PC-9 (cell line): ENCODE data around the gene AP3B1. TPM values are rescaled to one million over a fixed set of nuclear protein-coding genes. Genes with fewer than 3 reads are reported as not detected.

Experiments
- BruUV-seq: library from RNA; stranded (reverse); fragments of 400-500 nt; replicated peaks from 2 replicates; lab custom pipeline; 2021; lab: Mats Ljungman, UMichigan
- CTCF ChIA-PET: fragments of 300-600 bp; sonication (Branson Sonifier 250); formaldehyde crosslinking; loops from one replicate; lab custom pipeline; 2022; ENCODE audit warnings: antibody characterized with exemption; lab: Charles Lee
- POLR2A ChIA-PET: fragments of 300-600 bp; sonication (Branson Sonifier 250); formaldehyde crosslinking; loops from one replicate; lab custom pipeline; 2022; ENCODE audit warnings: antibody characterized with exemption; ENCODE audit not compliant: unreplicated experiment; lab: Charles Lee
- DNase-seq, 2 experiments: peaks; one replicate each; pipeline versions ENCODE4 v3.0.0 to v3.0.0-alpha.2; 2015 to 2022; ENCODE audit warnings: mixed read lengths in 1 of 2
- H2AFZ ChIP-seq: fragments of 200-600 bp; sonication (generic); 2 replicates; pipeline ENCODE4 v1.8.1; 2017; ENCODE audit warnings: antibody characterized with exemption
- H3F3A ChIP-seq: fragments of 200-600 bp; sonication (generic); 2 replicates; pipeline ENCODE4 v1.8.1; 2017; ENCODE audit warnings: antibody characterized with exemption, mild to moderate bottlenecking, low read depth; ENCODE audit not compliant: insufficient read depth
- H3K27ac ChIP-seq: fragments of 200-600 bp; sonication (generic); 2 replicates; pipeline ENCODE4 v1.6.1; 2016; ENCODE audit warnings: mixed run types
- H3K27me3 ChIP-seq: fragments of 200-600 bp; sonication (generic); 2 replicates; pipeline ENCODE4 v1.6.1; 2016; ENCODE audit warnings: low read depth, mixed run types; ENCODE audit not compliant: insufficient read depth
- H3K36me3 ChIP-seq: fragments of 200-600 bp; sonication (generic); 2 replicates; pipeline ENCODE4 v1.6.1; 2016; ENCODE audit warnings: low read depth, mixed run types
- H3K4me1 ChIP-seq: fragments of 200-600 bp; sonication (generic); replicated peaks from 2 replicates; pipeline ENCODE4 v1.6.1; 2016; ENCODE audit warnings: mixed run types; ENCODE audit not compliant: insufficient read depth
- H3K4me2 ChIP-seq: fragments of 200-600 bp; sonication (generic); 2 replicates; pipeline ENCODE4 v1.6.1; 2017; ENCODE audit warnings: mixed run types
- H3K4me3 ChIP-seq: fragments of 200-600 bp; sonication (generic); 2 replicates; pipeline ENCODE4 v1.6.1; 2016; ENCODE audit warnings: mixed run types
- H3K79me2 ChIP-seq: fragments of 200-600 bp; sonication (generic); 2 replicates; pipeline ENCODE4 v1.6.1; 2017; ENCODE audit warnings: low read depth, mixed run types
- H3K9me2 ChIP-seq: fragments of 200-600 bp; sonication (generic); 2 replicates; pipeline ENCODE4 v1.8.1; 2017; ENCODE audit warnings: mild to moderate bottlenecking; ENCODE audit not compliant: insufficient read depth
- H3K9me3 ChIP-seq: fragments of 200-600 bp; sonication (generic); 2 replicates; pipeline ENCODE4 v1.8.1; 2016; ENCODE audit warnings: low read depth; ENCODE audit not compliant: insufficient read depth
- H4K20me1 ChIP-seq: fragments of 200-600 bp; sonication (generic); 2 replicates; pipeline ENCODE4 v1.8.1; 2017; ENCODE audit not compliant: insufficient read depth
- EZH2 ChIP-seq: fragments of 200-600 bp; sonication (generic); IDR thresholded peaks from 2 replicates; pipeline ENCODE4 v1.8.0; 2017; ENCODE audit warnings: antibody characterized with exemption, low read depth
- intact Hi-C: fragments of 100-400 bp; cut with micrococcal nuclease; formaldehyde crosslinking; loops from one replicate; pipeline ENCODE4 v1.10.0; 2022; ENCODE audit not compliant: unreplicated experiment
- total RNA-seq: library from RNA; stranded (reverse); gene quantifications from 2 replicates; pipeline ENCODE4 v1.2.3, GENCODE V29; 2021
- TF ChIP-seq, protein P1 (sequence below): fragments of 200-600 bp; sonication (generic); conservative IDR thresholded peaks from 2 replicates; pipeline ENCODE4 v1.6.1; 2017; ENCODE audit warnings: mixed run types, antibody characterized with exemption, mild to moderate bottlenecking, moderate library complexity

Gene AP3B1
- total RNA-seq, 1 experiment from 2014 or later, result 44.0 TPM

DNA sequence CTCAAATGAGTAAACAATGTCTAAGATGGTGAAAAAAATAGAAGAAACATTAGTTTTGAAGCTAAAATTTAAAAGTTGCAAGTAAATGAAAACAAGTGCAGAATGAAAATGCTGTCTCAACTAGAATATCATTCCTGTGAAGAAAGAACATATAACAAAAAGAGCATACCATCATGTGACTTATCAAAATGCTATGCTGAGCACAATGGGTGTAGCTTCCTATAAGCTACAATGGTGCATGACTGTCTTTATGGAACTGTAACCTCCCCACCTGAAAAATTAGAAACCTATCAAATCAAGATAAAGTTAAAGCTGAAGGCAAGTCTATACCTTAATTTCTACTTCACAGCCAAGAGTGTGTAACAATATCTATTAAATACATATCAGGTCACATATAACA, 192.0 kb downstream of the AP3B1 start:
- Histone ChIP-seq H3K4me2 (no peak overlapping the region), H3K27ac (no peak overlapping the region), H4K20me1 (peaks cover 6% of the 10 kb centered on the region; the same call in 1 of the 2 replicates), H3K36me3 (peaks cover 3% of the 10 kb centered on the region; the same call in 1 of the 2 replicates), H3K4me1 (no peaks in the 10 kb centered on the region), H2AFZ (no peak overlapping the region), H3F3A (no peaks in the 10 kb centered on the region), H3K9me3 (no peaks in the 10 kb centered on the region), H3K79me2 (no peaks in the 10 kb centered on the region), H3K9me2 (no peaks in the 10 kb centered on the region; the same call in 1 of the 2 replicates), H3K27me3 (no peaks in the 10 kb centered on the region), H3K4me3 (no peak overlapping the region)
- TF ChIP-seq, protein P1, sequence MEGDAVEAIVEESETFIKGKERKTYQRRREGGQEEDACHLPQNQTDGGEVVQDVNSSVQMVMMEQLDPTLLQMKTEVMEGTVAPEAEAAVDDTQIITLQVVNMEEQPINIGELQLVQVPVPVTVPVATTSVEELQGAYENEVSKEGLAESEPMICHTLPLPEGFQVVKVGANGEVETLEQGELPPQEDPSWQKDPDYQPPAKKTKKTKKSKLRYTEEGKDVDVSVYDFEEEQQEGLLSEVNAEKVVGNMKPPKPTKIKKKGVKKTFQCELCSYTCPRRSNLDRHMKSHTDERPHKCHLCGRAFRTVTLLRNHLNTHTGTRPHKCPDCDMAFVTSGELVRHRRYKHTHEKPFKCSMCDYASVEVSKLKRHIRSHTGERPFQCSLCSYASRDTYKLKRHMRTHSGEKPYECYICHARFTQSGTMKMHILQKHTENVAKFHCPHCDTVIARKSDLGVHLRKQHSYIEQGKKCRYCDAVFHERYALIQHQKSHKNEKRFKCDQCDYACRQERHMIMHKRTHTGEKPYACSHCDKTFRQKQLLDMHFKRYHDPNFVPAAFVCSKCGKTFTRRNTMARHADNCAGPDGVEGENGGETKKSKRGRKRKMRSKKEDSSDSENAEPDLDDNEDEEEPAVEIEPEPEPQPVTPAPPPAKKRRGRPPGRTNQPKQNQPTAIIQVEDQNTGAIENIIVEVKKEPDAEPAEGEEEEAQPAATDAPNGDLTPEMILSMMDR, result no peak
- TF ChIP-seq EZH2, result no peak
- BruUV-seq, result no TSS peak
- DNase-seq, result no peak
- CTCF ChIA-PET, result no interaction called here
- POLR2A ChIA-PET, result no interaction called here
- intact Hi-C loops, result no loop called here

DNA sequence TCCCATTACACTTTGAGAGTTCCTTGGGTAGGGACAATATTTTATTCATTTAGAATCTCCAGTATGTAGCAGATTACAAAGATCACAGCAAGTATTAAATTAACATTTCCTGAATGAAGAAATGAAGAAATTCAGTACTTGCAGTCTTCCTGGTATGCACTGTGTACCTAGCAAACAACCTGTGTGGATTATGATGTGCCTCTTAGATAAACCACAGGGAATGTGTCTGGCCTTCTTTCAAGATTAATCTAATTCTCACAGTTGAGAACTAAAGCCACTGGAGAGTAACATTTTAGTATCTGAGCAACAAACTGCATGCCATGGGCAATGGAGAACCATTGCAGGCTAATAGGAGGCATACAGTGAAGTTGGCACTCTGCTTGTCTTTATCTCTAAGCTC, 199.4 kb downstream of the AP3B1 start:
- no peaks in the 10 kb centered on the region for H3K9me2 ChIP-seq
- no peak overlapping the region for H2AFZ ChIP-seq
- intact Hi-C loops, result no loop called here
- no peaks in the 10 kb centered on the region for H3K4me1 ChIP-seq
- BruUV-seq, result no TSS peak
- no peaks in the 10 kb centered on the region for H3K27me3 ChIP-seq
- no peaks in the 10 kb centered on the region for H4K20me1 ChIP-seq
- DNase-seq, result no peak
- TF ChIP-seq, protein P1, result no peak
- no peak for TF ChIP-seq EZH2
- peaks cover 3% of the 10 kb centered on the region; the same call in 1 of the 2 replicates for H3K36me3 ChIP-seq
- no peak overlapping the region for H3K27ac ChIP-seq
- no peaks in the 10 kb centered on the region for H3K9me3 ChIP-seq
- ChIA-PET CTCF (no interaction called here), POLR2A (no interaction called here)
- H3K4me3 ChIP-seq, result no peak overlapping the region
- no peaks in the 10 kb centered on the region for H3F3A ChIP-seq
- H3K4me2 ChIP-seq, result no peak overlapping the region
- H3K79me2 ChIP-seq, result no peaks in the 10 kb centered on the region

DNA sequence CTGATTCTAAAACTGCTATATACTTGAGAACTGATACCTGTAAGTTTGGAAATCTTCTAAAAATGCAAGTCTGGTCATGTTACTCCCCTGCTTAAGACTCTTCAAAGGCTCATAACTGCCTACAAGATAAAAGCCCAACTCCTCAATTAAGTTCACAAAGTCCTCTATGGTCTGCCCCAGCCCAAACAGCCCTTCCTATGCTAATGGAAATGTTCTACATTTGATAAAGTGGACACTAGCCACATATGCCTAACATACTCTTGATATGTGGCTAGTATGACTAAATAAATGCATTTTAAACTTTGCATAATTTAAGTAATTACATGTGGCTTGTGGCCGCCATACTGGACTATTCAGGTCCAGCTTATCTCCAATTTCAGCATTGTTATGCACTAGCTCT, 204.5 kb downstream of the AP3B1 start:
- CTCF ChIA-PET, result no interaction called here
- Histone ChIP-seq H3K27ac (no peak overlapping the region), H3K27me3 (no peaks in the 10 kb centered on the region), H3K79me2 (no peaks in the 10 kb centered on the region), H3K36me3 (no peaks in the 10 kb centered on the region), H2AFZ (no peak overlapping the region), H3K9me2 (no peaks in the 10 kb centered on the region), H4K20me1 (no peaks in the 10 kb centered on the region), H3F3A (no peaks in the 10 kb centered on the region), H3K9me3 (no peaks in the 10 kb centered on the region), H3K4me1 (no peaks in the 10 kb centered on the region), H3K4me3 (no peak overlapping the region), H3K4me2 (no peak overlapping the region)
- intact Hi-C loops, result no loop called here
- TF ChIP-seq, protein P1, result no peak
- TF ChIP-seq EZH2, result no peak
- DNase-seq, result no peak
- no TSS peak for BruUV-seq
- POLR2A ChIA-PET, result interaction anchor here (0.6 kb wide), 2 partner anchors 54 to 339 kb away, joined by 3 read pairs; no protein-coding TSS in a partner anchor
